GM19468 (cell line): ENCODE measurements around the gene ZNF616.
"Not testable (repeated sequence)": the region's sequence is repeated elsewhere in the genome, so short reads cannot be mapped to it uniquely, and the experiment has no call there.

Source experiments
- ATAC-seq: cut with Tn5 transposase; IDR thresholded peaks from one replicate; pipeline ENCODE4 v1.9.1; 2021; ENCODE audit warnings: mild to moderate bottlenecking, moderate library complexity, moderate number of reproducible peaks; ENCODE audit not compliant: unreplicated experiment; ENCODE audit errors: extremely low read depth

The ZNF616 gene

DNA sequence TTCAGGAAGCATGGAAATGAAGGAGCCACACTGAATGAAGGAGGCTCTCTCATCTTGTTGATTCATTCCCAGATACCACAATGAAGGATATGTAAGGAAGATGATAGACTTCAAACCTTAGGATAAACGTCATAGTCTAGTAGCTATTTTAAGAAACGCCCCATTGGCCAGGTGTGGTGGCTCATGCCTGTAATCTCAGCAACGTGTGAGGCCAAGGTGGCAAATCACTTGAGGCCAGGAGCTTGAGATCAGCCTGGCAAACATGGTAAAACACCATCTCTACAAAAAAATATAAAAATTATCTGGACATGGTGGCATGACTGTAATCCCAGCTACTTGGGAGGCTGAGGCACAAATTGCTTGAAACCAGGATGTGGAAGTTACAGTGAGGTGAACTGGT, 27.1 kb downstream of the ZNF616 start:
- no peak for ATAC-seq

DNA sequence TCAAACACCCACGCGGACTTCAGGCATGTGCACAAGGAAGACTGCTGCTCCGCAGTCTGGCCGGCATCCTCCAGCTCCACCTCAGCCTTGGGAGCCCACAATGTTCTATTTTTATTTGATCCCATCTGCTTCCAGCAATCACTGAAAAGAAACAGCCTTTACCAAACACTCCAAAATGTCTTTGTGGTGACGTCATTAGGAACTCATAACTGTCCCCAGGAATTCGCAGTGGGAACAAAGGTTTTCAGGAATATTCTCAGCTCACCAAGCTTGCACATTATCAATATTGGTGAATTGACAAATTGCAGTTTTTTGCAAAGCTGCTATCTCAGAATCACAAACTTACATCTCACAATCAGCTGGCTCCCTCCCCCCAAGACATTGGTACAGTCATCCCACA, 29.0 kb downstream of the ZNF616 start:
- ATAC-seq = no peak

GRCh38 chr19:52102782-52103181, 37.0 kb downstream of the ZNF616 start:
- no peak for ATAC-seq

GRCh38 chr19:52101866-52102562, 37.7 kb downstream of the ZNF616 start:
- ATAC-seq = no peak

- ATAC-seq = no peak
Observed at GRCh38 chr19:52099497-52100138, 40.1 kb downstream of the ZNF616 start.

DNA sequence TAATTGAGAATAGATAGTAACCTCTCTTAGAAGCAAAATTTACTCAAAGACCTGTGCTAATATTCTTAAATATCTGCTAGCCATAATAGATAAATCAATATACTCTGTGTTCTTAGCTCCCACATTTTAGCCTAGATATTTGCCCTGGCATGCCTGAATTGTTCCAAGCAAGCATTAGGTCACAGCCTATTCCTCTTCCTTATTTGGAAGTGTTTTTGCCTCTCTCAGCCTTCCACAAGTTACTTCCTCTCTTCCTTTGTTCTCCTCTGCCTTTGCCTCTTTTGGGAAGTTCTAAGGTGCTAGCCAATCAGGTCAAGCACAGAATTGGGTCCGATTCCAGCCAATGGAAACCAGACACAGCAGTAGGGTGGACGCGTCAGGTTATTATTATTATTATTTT, 43.3 kb downstream of the ZNF616 start:
- ATAC-seq = not testable (repeated sequence)

DNA sequence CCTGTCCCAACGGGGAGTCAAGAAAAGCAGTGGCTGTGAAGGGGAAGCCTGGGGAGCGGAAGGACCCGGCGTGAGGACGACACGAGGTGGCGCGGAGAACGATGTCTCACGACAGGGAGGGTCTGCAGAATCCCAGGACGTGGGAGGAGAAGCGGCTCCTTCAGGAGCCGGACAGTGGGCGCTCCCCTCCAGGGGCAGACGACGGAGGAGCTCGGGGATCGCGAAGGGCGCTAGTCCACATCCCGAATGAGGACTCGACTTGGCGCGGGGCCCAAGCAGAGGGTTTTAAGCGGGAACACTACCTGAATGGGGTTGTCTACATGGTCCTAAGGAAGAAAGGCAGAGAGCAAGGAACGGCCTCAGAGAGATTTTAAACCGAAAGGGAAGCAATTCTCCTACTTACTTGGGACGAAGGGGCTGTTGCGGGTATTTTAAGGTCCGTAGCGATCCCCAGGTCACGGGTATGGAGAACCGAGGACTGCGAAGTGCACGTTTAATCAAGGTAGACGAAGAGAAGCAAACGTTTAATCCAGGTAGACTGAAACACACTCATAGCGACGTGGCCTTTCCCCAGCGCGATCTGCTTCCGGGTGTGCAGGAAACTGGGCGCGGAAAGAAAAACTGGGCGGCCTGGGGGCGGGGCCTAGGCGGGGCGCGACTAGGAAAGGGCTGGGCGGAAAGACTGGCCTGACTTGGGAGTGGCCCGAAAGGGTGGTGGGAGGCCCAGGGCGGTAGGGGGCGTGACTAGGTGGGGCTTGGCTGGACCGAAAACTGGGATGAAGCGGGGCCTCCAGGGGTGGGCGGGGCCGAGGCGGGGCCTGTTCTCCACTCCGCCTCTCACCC, 44.3 kb downstream of the ZNF616 start, which contains the start of gene ZNF841:
Gene ZNF841, minus strand, starts transcription at position 594 of the 843 bp plus-strand sequence. CDS start 10,964 bp downstream, outside the sequence.
- ATAC-seq = no peak

GRCh38 chr19:52094526-52095130, 45.1 kb downstream of the ZNF616 start:
- no peak for ATAC-seq

DNA sequence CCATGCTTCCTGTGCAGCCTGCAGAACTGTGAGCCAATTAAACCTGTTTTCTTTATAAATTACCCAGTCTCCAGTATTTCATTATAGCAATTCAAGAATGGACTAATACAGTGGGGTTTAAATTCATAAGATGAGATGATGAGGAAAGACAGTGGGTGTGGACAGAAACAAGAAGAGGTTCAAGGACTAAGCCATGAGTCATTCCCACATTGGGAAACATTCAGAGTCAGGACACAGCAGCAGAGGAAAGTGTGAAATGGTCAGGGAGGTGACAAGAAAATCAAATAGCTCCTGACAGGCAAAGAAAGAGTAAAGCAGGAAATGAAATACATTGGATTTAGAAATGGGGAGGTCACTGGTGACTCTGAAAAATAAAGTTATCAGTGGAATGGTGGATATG, 53.3 kb downstream of the ZNF616 start:
- no peak for ATAC-seq

- no peak for ATAC-seq
Observed at GRCh38 chr19:52070496-52070895, 69.2 kb downstream of the ZNF616 start.

GRCh38 chr19:52069653-52070052, 70.1 kb downstream of the ZNF616 start:
- no peak for ATAC-seq

- no peak for ATAC-seq
Observed at GRCh38 chr19:52066258-52066863, 73.4 kb downstream of the ZNF616 start.

GRCh38 chr19:52065399-52065798, 74.3 kb downstream of the ZNF616 start:
- no peak for ATAC-seq
